ENCODE measurements around the gene DNAJC21. TPM values are rescaled to one million over a fixed set of nuclear protein-coding genes. Genes with fewer than 3 reads are reported as not detected.

Gene DNAJC21
- total RNA-seq, 1 experiment from 2014 or later: 56.8 TPM

DNA sequence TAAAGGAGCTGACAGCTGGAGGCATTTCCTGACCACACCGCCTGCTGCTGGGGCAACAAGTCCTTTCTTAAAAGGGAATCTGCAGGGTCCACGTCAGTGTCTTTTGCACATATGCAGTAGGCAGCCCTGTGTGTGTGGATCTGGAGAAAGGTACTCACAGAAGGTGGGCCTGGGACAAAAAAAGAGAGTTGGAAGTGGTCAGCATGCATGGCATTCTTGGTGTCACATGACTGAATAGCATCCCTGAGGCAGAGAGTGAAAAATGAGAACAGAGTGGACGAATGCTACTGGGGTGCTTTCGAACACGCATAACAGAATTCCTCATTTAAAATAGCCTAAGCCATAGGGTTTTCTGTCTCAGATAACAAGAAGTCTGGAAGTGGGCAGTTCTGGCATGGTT, 47.0 kb downstream of the DNAJC21 start:
- DNase-seq: no peak
- CTCF ChIA-PET: no interaction called here
- intact Hi-C loops (cut with micrococcal nuclease; ENCODE audit: unreplicated experiment): no loop called here
- no TSS peak for BruUV-seq (replicated peaks)
- Mint-ChIP-seq H3K4me1 (ENCODE audit: low read depth, unreplicated experiment) (no peaks in the 10 kb centered on the region), H3K27me3 (ENCODE audit: unreplicated experiment) (no peaks in the 10 kb centered on the region), H3K9me3 (ENCODE audit: low read depth, unreplicated experiment) (no peaks in the 10 kb centered on the region), H3K27ac (ENCODE audit: unreplicated experiment) (no peak overlapping the region), H3K4me3 (ENCODE audit: low read depth, unreplicated experiment) (no peak overlapping the region), H3K36me3 (ENCODE audit: insufficient read depth, unreplicated experiment) (no peaks in the 10 kb centered on the region)
- TF ChIP-seq, protein P1, sequence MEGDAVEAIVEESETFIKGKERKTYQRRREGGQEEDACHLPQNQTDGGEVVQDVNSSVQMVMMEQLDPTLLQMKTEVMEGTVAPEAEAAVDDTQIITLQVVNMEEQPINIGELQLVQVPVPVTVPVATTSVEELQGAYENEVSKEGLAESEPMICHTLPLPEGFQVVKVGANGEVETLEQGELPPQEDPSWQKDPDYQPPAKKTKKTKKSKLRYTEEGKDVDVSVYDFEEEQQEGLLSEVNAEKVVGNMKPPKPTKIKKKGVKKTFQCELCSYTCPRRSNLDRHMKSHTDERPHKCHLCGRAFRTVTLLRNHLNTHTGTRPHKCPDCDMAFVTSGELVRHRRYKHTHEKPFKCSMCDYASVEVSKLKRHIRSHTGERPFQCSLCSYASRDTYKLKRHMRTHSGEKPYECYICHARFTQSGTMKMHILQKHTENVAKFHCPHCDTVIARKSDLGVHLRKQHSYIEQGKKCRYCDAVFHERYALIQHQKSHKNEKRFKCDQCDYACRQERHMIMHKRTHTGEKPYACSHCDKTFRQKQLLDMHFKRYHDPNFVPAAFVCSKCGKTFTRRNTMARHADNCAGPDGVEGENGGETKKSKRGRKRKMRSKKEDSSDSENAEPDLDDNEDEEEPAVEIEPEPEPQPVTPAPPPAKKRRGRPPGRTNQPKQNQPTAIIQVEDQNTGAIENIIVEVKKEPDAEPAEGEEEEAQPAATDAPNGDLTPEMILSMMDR (IDR thresholded peaks at IDR 0.05; ENCODE audit: unreplicated experiment): no peak

- H3K4me1 Mint-ChIP-seq (ENCODE audit: low read depth, unreplicated experiment): no peaks in the 10 kb centered on the region
- TF ChIP-seq, protein P1 (IDR thresholded peaks at IDR 0.05; ENCODE audit: unreplicated experiment): no peak
- CTCF ChIA-PET: no interaction called here
- H3K27ac Mint-ChIP-seq (ENCODE audit: unreplicated experiment): no peak overlapping the region
- no peak for DNase-seq
- H3K9me3 Mint-ChIP-seq (ENCODE audit: low read depth, unreplicated experiment): peaks cover 3% of the 10 kb centered on the region
- H3K36me3 Mint-ChIP-seq (ENCODE audit: insufficient read depth, unreplicated experiment): no peaks in the 10 kb centered on the region
- intact Hi-C loops (cut with micrococcal nuclease; ENCODE audit: unreplicated experiment): no loop called here
- no peak overlapping the region for H3K4me3 Mint-ChIP-seq (ENCODE audit: low read depth, unreplicated experiment)
- BruUV-seq (replicated peaks): no TSS peak
- no peaks in the 10 kb centered on the region for H3K27me3 Mint-ChIP-seq (ENCODE audit: unreplicated experiment)
Observed at GRCh38 chr5:34977934-34978613, 48.7 kb downstream of the DNAJC21 start.

GRCh38 chr5:34978681-34979080, 49.3 kb downstream of the DNAJC21 start:
- TF ChIP-seq, protein P1 (IDR thresholded peaks at IDR 0.05; ENCODE audit: unreplicated experiment): no peak
- Mint-ChIP-seq H3K36me3 (ENCODE audit: insufficient read depth, unreplicated experiment) (no peaks in the 10 kb centered on the region), H3K27me3 (ENCODE audit: unreplicated experiment) (no peaks in the 10 kb centered on the region), H3K9me3 (ENCODE audit: low read depth, unreplicated experiment) (peaks cover 3% of the 10 kb centered on the region), H3K27ac (ENCODE audit: unreplicated experiment) (no peak overlapping the region), H3K4me3 (ENCODE audit: low read depth, unreplicated experiment) (no peak overlapping the region), H3K4me1 (ENCODE audit: low read depth, unreplicated experiment) (no peaks in the 10 kb centered on the region)
- no TSS peak for BruUV-seq (replicated peaks)
- intact Hi-C loops (cut with micrococcal nuclease; ENCODE audit: unreplicated experiment): no loop called here
- no peak for DNase-seq
- CTCF ChIA-PET: no interaction called here

- H3K27ac Mint-ChIP-seq (ENCODE audit: unreplicated experiment): no peak overlapping the region
- no peaks in the 10 kb centered on the region for H3K36me3 Mint-ChIP-seq (ENCODE audit: insufficient read depth, unreplicated experiment)
- BruUV-seq (replicated peaks): no TSS peak
- H3K4me1 Mint-ChIP-seq (ENCODE audit: low read depth, unreplicated experiment): no peaks in the 10 kb centered on the region
- intact Hi-C loops (cut with micrococcal nuclease; ENCODE audit: unreplicated experiment): no loop called here
- DNase-seq: no peak
- no peak overlapping the region for H3K4me3 Mint-ChIP-seq (ENCODE audit: low read depth, unreplicated experiment)
- TF ChIP-seq, protein P1 (IDR thresholded peaks at IDR 0.05; ENCODE audit: unreplicated experiment): no peak
- CTCF ChIA-PET: no interaction called here
- peaks cover 11% of the 10 kb centered on the region for H3K27me3 Mint-ChIP-seq (ENCODE audit: unreplicated experiment)
- peaks cover 8% of the 10 kb centered on the region for H3K9me3 Mint-ChIP-seq (ENCODE audit: low read depth, unreplicated experiment)
Observed at GRCh38 chr5:34982823-34983222, 53.5 kb downstream of the DNAJC21 start.
